ENCODE measurements around the gene COL4A1.

DNA sequence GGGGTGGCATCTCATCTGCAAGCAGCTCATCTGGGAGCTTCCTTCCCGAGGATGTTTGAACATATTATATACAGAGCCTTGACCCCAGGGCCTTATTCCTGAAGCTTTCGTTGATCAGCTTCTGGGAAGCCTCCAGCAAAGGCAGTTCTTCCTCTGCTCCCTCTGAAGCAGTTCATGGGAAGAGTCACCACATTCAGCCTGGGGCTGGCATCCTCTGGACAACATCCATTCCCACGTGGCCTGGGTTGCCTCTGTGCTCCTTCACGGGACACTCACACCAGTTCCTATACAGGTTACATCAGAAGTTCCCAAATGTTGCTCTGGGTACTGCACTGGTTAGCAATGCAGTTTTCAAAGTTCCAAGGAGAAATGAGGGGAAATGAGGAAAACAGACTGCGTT is 29.7 kb upstream of the COL4A1 start:
- TF ChIP-seq EZH2 (optimal IDR thresholded peaks at IDR 0.05; ENCODE audit: low read depth, low read length), result no peak
- TF ChIP-seq, protein P1, sequence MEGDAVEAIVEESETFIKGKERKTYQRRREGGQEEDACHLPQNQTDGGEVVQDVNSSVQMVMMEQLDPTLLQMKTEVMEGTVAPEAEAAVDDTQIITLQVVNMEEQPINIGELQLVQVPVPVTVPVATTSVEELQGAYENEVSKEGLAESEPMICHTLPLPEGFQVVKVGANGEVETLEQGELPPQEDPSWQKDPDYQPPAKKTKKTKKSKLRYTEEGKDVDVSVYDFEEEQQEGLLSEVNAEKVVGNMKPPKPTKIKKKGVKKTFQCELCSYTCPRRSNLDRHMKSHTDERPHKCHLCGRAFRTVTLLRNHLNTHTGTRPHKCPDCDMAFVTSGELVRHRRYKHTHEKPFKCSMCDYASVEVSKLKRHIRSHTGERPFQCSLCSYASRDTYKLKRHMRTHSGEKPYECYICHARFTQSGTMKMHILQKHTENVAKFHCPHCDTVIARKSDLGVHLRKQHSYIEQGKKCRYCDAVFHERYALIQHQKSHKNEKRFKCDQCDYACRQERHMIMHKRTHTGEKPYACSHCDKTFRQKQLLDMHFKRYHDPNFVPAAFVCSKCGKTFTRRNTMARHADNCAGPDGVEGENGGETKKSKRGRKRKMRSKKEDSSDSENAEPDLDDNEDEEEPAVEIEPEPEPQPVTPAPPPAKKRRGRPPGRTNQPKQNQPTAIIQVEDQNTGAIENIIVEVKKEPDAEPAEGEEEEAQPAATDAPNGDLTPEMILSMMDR (IDR thresholded peaks at IDR 0.05; ENCODE audit: low read length), result no peak
- TF ChIP-seq EZH2phosphoT487 (IDR thresholded peaks at IDR 0.05; ENCODE audit: low read length), result no peak

Measured in MM.1S (cell line).